HepG2 (cell line): ENCODE results near the gene KRT6B. TPM values are rescaled to one million over a fixed set of nuclear protein-coding genes. Genes with fewer than 3 reads are reported as not detected.

Experiments used
- ATAC-seq: fragments of 200-7000 bp; cut with Tn5 transposase; 3 replicates; pipeline ENCODE4 v1.9.1; 2020; ENCODE audit warnings: mild to moderate bottlenecking, moderate library complexity
- BruUV-seq: library from RNA; stranded (reverse); fragments of 400-500 nt; replicated peaks from 2 replicates; lab custom pipeline; 2021; lab: Mats Ljungman, UMichigan
- CTCF ChIA-PET: fragments of 300-600 bp; formaldehyde crosslinking; extraction: SDS; loops from one replicate; lab custom pipeline; 2021; ENCODE audit warnings: low total read pairs, inconsistent platforms, low intra/inter-chr PET ratio; lab: Yijun Ruan, JAX
- POLR2A ChIA-PET: fragments of 350-600 bp; sonication (Branson Sonifier 250); formaldehyde crosslinking; loops from one replicate; lab custom pipeline; 2020; ENCODE audit warnings: antibody characterized with exemption, inconsistent platforms; lab: Yijun Ruan, JAX
- DNase-seq: peaks from one replicate; pipeline ENCODE4 v3.0.0-alpha.2; 2015; ENCODE audit warnings: low spot score
- FAIRE-seq: peaks from 3 replicates; lab custom pipeline; 2011; peaks lifted over from hg19 to GRCh38; lab: Jason Lieb, UNC
- H2AFZ ChIP-seq: one replicate; pipeline ENCODE4 v1.6.1; 2011; ENCODE audit warnings: low read length, inconsistent platforms
- H3K27ac ChIP-seq: fragments of 300-600 bp; 3 replicates; pipeline ENCODE4 v1.8.0; 2011; ENCODE audit warnings: mixed run types, mild to moderate bottlenecking, mixed read lengths, low read length, inconsistent platforms; ENCODE audit not compliant: insufficient read depth; ENCODE audit errors: extremely low read length
- H3K27me3 ChIP-seq, 2 experiments: fragments of 200-600 bp in 1 of 2; 2 replicates in 1 of 2; 3 replicates in 1 of 2; pipeline versions ENCODE4 v1.6.0 to v1.8.0; 2011; ENCODE audit warnings: low read length in 2 of 2, mild to moderate bottlenecking in 2 of 2, moderate library complexity in 2 of 2, inconsistent platforms in 1 of 2; ENCODE audit not compliant: insufficient read depth in 2 of 2, control insufficient read depth in 1 of 2
- H3K36me3 ChIP-seq, 2 experiments: fragments of 200-600 bp in 1 of 2; replicated peaks in 1 of 2; 2 replicates in 1 of 2; 3 replicates in 1 of 2; pipeline versions ENCODE4 v1.5.1 to v1.8.0; 2011; ENCODE audit warnings: low read length in 2 of 2, inconsistent platforms in 1 of 2; ENCODE audit not compliant: insufficient read depth in 2 of 2, control insufficient read depth in 1 of 2
- H3K4me1 ChIP-seq: 2 replicates; pipeline ENCODE4 v1.5.1; 2012; ENCODE audit warnings: low read length, inconsistent platforms; ENCODE audit not compliant: insufficient read depth
- H3K4me2 ChIP-seq: 2 replicates; pipeline ENCODE4 v1.6.0; 2011; ENCODE audit warnings: low read depth, low read length, inconsistent platforms
- H3K4me3 ChIP-seq, 3 experiments: fragments of 200-600 bp in 1 of 3; sonication (generic), shearing (Covaris generic) in 1 of 3; replicated peaks in 1 of 3; 2 replicates each; pipeline ENCODE4 v1.5.1; 2011 to 2016; ENCODE audit warnings: low read length in 3 of 3, inconsistent platforms in 2 of 3, low read depth in 2 of 3, mild to moderate bottlenecking in 2 of 3, control low read depth in 1 of 3, mixed read lengths in 1 of 3; ENCODE audit not compliant: insufficient read depth in 1 of 3
- H3K79me2 ChIP-seq: one replicate; pipeline ENCODE4 v1.6.1; 2011; ENCODE audit warnings: low read length, inconsistent platforms; ENCODE audit not compliant: insufficient read depth
- H3K9ac ChIP-seq: 2 replicates; pipeline ENCODE4 v1.6.0; 2011; ENCODE audit warnings: mild to moderate bottlenecking, low read depth, low read length, inconsistent platforms; ENCODE audit not compliant: insufficient read depth
- H3K9me3 ChIP-seq: 2 replicates; pipeline ENCODE4 v1.5.1; 2012; ENCODE audit warnings: mild to moderate bottlenecking, low read length
- H4K20me1 ChIP-seq: 2 replicates; pipeline ENCODE4 v1.6.0; 2011; ENCODE audit warnings: inconsistent platforms, mild to moderate bottlenecking, low read length, moderate library complexity; ENCODE audit not compliant: insufficient read depth
- GTF3A ChIP-seq: sonication (generic); formaldehyde crosslinking; conservative IDR thresholded peaks from 2 replicates; pipeline ENCODE4 v1.4.0; 2020; ENCODE audit warnings: mild to moderate bottlenecking, missing genetic modification reagents
- HMGA1 ChIP-seq: sonication (generic); formaldehyde crosslinking; conservative IDR thresholded peaks from 2 replicates; pipeline ENCODE4 v1.4.0; 2020; ENCODE audit warnings: missing genetic modification reagents
- HNF4G ChIP-seq, 2 experiments: sonication (generic) in 1 of 2; formaldehyde crosslinking in 1 of 2; IDR thresholded peaks; 2 replicates each; pipeline versions ENCODE4 v1.4.0 to v1.6.1; 2011 to 2020; ENCODE audit warnings: borderline replicate concordance in 2 of 2, low read depth in 2 of 2, mild to moderate bottlenecking in 2 of 2, low read length in 1 of 2, missing genetic modification reagents in 1 of 2, moderate library complexity in 1 of 2
- HOXA9 ChIP-seq: sonication (generic); formaldehyde crosslinking; IDR thresholded peaks from 2 replicates; pipeline ENCODE4 v1.8.1; 2022; ENCODE audit warnings: missing genetic modification reagents, mild to moderate bottlenecking, moderate library complexity, borderline replicate concordance
- MTF2 ChIP-seq: sonication (generic); formaldehyde crosslinking; IDR thresholded peaks from 2 replicates; pipeline ENCODE4 v1.5.0; 2020; ENCODE audit warnings: missing genetic modification reagents, borderline replicate concordance
- NFIB ChIP-seq: sonication (generic); formaldehyde crosslinking; IDR thresholded peaks from 2 replicates; pipeline ENCODE4 v1.9.0; 2021; ENCODE audit warnings: missing genetic modification reagents, mild to moderate bottlenecking, borderline replicate concordance
- SALL2 ChIP-seq: sonication (generic); formaldehyde crosslinking; IDR thresholded peaks from 2 replicates; pipeline ENCODE4 v1.8.1; 2023; ENCODE audit warnings: mild to moderate bottlenecking, missing genetic modification reagents, inconsistent platforms
- ZNF143 ChIP-seq: sonication (generic); formaldehyde crosslinking; IDR thresholded peaks from 2 replicates; pipeline ENCODE4 v1.4.0; 2020; ENCODE audit warnings: missing genetic modification reagents
- ZNF24 ChIP-seq: fragments of 450-650 bp; IDR thresholded peaks from 2 replicates; pipeline ENCODE4 v1.6.1; 2017; ENCODE audit warnings: antibody characterized with exemption, mild to moderate bottlenecking
- ZNF510 ChIP-seq: sonication (generic); formaldehyde crosslinking; IDR thresholded peaks from 2 replicates; pipeline ENCODE4 v1.4.0; 2020; ENCODE audit warnings: low read depth, mild to moderate bottlenecking, missing genetic modification reagents
- ZNF841 ChIP-seq: sonication (generic); formaldehyde crosslinking; IDR thresholded peaks from 2 replicates; pipeline ENCODE4 v1.8.1; 2023; ENCODE audit warnings: missing genetic modification reagents, borderline replicate concordance
- WGBS: methylation state at CpG from one replicate; pipeline ENCODE4 v1.1.6; 2017; ENCODE audit warnings: low lambda C conversion rate; 5-methylcytosine and 5-hydroxymethylcytosine counted together
- in situ Hi-C: cut with HindIII; loops from 2 replicates; pipeline ENCODE4 v1.10.0; 2017; ENCODE audit warnings: low pct_unique_long_range_greater_than_20kb; ENCODE audit not compliant: extremely low pct_ligation_motif_present
- intact Hi-C: fragments of 100-400 bp; cut with micrococcal nuclease; formaldehyde crosslinking; loops from one replicate; pipeline ENCODE4 v1.10.0; 2022; ENCODE audit not compliant: unreplicated experiment
- polyA plus RNA-seq, 8 experiments: library from polyadenylated mRNA; depleted of rRNA in 3 of 8; stranded (reverse) in 7 of 8; unstranded in 1 of 8; fragments of >200 nt; fragmentation: Illumina TruSeq in 4 of 8; extraction: Trizol in 4 of 8; gene quantifications; 2 replicates each; pipeline versions ENCODE4 v1.2.1 to v1.2.3, GENCODE V29; 2011 to 2016; ENCODE audit warnings: low read depth in 4 of 8, missing spikeins in 1 of 8, mixed read lengths in 1 of 8; ENCODE audit not compliant: insufficient read depth in 1 of 8
- total RNA-seq, 5 experiments: library from RNA; depleted of rRNA; stranded (reverse); fragments of >200 nt; fragmentation: Illumina TruSeq; extraction: Trizol; gene quantifications; 2 replicates each; pipeline ENCODE4 v1.2.3, GENCODE V29; 2016; ENCODE audit warnings: low read depth in 1 of 5
- TF ChIP-seq, protein P1 (sequence below): sonication (generic); formaldehyde crosslinking; IDR thresholded peaks from 2 replicates; pipeline ENCODE4 v1.8.1; 2022; ENCODE audit warnings: mild to moderate bottlenecking, missing genetic modification reagents

The KRT6B gene
- total and polyA plus RNA-seq, 2 of the 13 experiments (the other 11 are each of a cell fraction or from before 2014, with no cell fraction given), result not detected

DNA sequence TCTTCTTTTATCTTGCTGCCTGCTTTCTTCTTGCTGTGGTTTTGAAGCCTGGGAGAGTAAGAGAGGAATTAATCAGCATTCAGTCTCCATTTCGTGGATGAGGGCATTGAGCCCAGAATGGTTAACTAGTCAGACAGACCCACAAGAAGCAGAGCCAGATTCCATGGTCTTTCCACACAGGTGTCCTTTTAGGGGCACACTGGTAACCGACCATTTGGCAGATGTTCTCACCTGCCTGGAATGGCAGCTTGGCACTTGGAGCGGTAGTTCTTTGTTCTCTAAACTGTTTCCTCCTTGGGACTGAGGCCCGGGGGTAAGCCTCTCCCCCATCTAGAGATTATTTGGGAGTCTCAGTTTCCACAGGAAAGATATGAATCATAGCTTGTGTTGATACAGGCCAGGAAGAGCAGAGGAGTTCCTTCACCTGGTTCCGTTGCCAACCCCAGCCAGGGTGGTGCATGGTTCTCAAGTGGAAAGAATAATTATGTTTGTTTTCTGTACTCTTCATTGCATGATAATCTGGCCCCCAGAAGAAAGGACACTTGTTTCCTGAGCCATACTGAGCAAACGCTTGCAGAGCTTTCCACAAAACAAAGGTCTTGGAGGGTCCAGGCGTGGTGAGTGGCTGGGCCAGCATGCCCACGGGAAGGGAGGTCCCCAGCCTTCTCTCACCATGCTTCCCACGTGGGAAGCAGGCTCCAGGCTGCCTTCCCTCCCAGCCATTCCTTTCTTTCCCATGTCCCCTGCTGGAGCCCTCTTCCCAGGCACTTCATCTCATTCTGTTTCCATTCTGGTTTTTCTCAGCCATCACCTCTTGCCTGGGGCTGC, 15.7 kb downstream of the KRT6B start (continued):
- no peak for TF ChIP-seq GTF3A (CRISPR knock-in tag)

DNA sequence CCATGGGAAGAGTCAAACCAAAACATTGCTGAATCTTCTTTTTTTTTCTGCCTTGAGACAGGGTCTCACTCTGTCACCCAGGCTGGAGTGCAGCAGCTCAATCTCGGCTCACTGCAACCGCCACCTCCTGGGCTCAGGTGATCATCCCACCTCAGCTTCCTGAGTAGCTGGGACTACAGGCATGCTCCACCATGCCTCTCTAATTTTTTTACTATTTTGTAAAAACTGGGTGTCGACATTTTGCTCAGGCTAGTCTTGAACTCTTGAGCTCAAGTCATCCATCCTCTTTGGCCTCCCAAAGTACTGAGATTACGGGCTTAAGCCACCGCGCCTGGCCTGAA, 16.3 kb downstream of the KRT6B start:
- no peak overlapping the region for H3K4me2 ChIP-seq
- no peaks in the 10 kb centered on the region for H4K20me1 ChIP-seq
- ATAC-seq, result no peak
- H3K27ac ChIP-seq, result no peak overlapping the region
- no peak overlapping the region for H3K4me3 ChIP-seq
- no peak overlapping the region for H2AFZ ChIP-seq
- no peaks in the 10 kb centered on the region for H3K36me3 ChIP-seq
- H3K9me3 ChIP-seq, result no peaks in the 10 kb centered on the region
- no peak overlapping the region for H3K9ac ChIP-seq
- peaks cover 3 to 7% of the 10 kb centered on the region in 2 experiments; a peak in 3 of 5 replicates for H3K27me3 ChIP-seq
- CTCF ChIA-PET, result no interaction called here
- BruUV-seq, result no TSS peak
- intact Hi-C loops, result no loop called here
- TF ChIP-seq HNF4G (IDR thresholded peaks at IDR 0.05; ENCODE audit: borderline replicate concordance, low read depth, low read length), result no peak
- no peak for TF ChIP-seq HNF4G (CRISPR knock-in tag; IDR thresholded peaks at IDR 0.05; ENCODE audit: borderline replicate concordance, low read depth)
- TF ChIP-seq ZNF510 (CRISPR knock-in tag), result no peak
- TF ChIP-seq MTF2 (CRISPR knock-in tag), result no peak
- TF ChIP-seq HOXA9 (CRISPR knock-in tag), result no peak
- no peak for TF ChIP-seq ZNF24
- TF ChIP-seq NFIB (CRISPR knock-in tag), result no peak
- no peak for TF ChIP-seq HMGA1 (CRISPR knock-in tag)
- no peak for TF ChIP-seq ZNF143 (CRISPR knock-in tag)
- TF ChIP-seq, protein P1, sequence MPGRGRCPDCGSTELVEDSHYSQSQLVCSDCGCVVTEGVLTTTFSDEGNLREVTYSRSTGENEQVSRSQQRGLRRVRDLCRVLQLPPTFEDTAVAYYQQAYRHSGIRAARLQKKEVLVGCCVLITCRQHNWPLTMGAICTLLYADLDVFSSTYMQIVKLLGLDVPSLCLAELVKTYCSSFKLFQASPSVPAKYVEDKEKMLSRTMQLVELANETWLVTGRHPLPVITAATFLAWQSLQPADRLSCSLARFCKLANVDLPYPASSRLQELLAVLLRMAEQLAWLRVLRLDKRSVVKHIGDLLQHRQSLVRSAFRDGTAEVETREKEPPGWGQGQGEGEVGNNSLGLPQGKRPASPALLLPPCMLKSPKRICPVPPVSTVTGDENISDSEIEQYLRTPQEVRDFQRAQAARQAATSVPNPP (CRISPR knock-in tag), result no peak
- no peak for TF ChIP-seq ZNF841 (CRISPR knock-in tag)
- TF ChIP-seq SALL2 (CRISPR knock-in tag), result no peak
- no peak for FAIRE-seq
- POLR2A ChIA-PET, result no interaction called here
- no peaks in the 10 kb centered on the region; the same call in 1 of the 2 replicates for H3K4me1 ChIP-seq
- WGBS, result 55% methylated on average over 6 of the region's 6 CpGs
- no peak for DNase-seq
- in situ Hi-C loops, result no loop called here
- H3K79me2 ChIP-seq, result no peaks in the 10 kb centered on the region
